GM21529 (cell line): ENCODE results near the gene ITIH5.
A peak's percentile ranks its signal among the peaks of the same experiment; 100 is the strongest.

ENCODE experiments used
- ATAC-seq: cut with Tn5 transposase; IDR thresholded peaks from one replicate; pipeline ENCODE4 v1.9.1; 2021; ENCODE audit not compliant: unreplicated experiment

ITIH5 gene

DNA sequence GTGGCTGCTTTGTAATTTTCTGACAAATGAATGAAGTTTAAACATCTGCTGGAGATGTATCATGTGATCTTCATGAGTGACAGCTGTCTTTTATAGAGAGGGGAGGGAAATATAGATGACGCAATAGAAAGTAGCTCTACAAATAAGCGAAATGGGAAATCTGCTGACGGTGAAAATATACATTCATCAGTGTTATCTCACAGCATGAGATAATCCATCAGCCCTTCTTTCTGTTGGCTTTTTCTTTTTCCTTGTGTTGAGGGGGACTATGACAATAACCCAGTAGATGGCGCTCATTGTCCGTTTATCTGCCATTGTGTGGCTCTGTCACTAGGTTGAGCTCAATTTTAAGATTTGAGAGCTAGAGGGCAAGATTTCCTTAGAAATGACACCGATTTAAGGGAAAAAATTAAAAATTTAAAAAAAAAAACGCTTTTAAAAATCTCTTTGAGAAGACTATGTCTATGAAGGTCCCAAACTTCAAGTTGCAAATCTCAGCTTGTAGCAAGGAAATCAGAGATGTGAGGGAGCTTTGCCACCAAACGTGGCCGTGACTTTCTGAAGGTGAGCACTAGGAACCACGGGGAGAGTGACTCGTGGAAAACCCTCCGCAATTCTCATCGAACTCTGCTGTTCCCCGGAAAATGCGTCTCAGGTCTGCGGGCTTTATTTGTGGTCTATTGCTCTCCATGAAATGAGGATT is 141.3 kb downstream of the ITIH5 start:
- peak; percentile 77 for ATAC-seq

DNA sequence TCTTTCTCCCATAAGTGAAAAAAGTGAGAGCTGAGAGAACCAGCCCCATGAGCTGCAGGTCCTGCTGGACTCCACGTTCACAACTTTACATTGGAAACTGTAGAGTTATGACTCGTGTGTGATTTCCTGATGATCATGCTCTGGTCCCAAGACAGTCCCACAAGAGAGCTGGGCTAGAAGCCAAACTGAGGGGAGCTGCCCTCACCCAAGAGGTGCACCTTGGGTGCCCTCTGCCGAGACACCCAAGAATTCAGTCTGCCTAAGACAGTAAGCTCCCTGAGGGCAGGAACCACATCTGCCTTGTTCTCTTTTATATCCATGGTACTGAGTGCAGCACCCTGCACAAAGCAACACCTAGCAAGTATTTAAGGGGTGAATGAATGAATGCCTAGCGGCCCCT is 143.1 kb downstream of the ITIH5 start:
- ATAC-seq, result no peak

DNA sequence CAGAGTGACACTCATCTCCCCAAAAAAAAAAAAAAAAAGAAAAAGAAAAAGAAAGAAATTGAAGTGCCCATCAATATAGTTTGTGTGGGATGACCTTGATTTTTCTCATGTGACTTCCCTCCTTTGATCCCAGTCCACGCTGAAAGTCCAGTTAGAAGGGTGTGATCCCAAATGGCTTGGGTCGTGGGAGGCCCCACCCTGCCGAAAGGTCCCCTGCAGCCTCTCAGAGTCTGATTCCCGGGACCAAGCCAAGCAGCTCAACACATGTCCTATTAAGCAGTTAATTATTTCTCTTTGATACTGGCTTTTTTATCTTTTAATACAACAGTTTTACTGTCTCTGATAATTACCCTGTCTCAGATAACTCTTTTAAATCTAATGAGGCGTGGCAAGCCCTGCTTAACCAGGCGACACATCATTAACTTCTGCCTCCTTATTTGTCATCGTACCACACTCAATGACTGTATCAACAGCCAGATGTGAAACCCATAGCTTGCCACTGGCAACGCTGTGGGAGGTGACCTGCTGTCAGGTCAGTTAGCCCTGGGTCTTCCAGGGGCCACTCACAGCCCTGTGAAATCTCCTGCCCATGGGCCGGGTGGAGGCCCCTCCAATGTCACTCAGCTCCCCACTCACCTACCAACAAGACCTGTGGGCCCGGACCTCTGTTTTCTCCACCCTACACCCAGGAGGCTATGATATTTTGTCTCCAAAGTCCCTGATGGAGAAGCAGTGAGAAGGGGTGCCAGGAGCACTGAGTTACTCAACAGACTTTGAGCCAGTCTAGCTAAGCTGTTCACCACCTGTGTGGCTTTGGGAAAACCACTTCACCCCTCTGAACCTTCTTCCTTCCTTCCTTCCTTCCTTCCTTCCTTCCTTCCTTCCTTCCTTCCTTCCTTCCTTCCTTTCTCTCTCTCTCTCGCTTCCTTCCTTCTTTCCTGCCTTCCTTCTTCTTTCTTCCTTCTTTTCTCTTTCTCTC is 146.0 kb downstream of the ITIH5 start:
- peak; percentile 65 for ATAC-seq

DNA sequence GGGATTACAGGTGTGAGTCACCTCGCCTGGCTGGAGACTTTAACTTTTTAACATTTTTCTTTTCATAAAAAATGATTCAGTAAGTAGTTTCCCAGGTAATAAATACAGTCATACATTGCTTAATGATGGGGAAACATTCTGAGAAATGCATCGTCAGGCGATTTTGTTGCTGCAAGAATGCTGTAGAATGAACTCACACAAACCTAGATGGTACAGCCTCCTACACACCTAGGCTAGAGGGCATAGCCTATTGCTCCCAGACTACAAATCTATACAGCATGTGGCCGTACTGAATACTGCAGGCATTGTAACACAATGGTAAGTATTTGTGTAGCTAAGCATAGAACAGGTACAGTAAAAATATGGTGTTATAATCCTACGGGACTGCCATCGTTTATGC is 147.4 kb downstream of the ITIH5 start:
- no peak for ATAC-seq

DNA sequence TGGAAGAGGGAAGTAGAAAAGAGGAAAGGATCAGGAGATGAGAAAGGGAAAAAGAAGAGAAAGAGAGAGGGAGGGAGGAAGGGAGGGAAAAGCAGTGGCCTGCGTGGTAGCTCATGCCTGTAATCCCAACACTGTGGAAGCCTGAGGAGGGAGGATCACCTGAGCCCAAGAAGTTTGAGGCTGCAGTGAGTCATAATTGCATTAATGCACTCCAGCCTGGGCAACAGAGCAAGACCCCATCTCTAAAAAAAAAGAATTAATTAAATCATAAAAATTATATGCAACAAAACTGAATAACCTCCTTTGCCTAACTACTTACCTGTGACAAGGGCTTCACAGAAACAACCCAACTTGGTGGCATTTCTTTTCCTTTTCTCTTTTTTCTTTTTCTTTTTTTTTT is 148.1 kb downstream of the ITIH5 start:
- ATAC-seq, result no peak

DNA sequence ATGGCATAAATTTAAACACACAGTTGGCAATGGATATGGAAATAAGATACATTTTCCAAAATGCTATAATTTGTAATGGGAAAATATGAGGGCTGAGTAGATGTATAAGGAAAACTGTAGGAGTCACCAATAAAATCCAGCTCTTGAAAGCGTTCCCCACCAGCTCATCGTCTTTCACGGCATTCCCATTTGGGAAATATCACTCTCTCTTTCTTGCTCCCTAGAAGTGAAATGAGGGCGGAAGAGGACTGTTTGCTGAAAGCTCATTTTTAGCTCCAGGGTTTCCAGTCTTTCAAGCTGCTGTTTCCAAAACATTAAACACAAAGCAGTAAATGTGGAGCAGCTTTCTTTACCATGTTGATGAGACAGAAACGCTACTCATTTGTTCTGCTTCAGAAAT is 151.3 kb downstream of the ITIH5 start:
- ATAC-seq, result no peak

DNA sequence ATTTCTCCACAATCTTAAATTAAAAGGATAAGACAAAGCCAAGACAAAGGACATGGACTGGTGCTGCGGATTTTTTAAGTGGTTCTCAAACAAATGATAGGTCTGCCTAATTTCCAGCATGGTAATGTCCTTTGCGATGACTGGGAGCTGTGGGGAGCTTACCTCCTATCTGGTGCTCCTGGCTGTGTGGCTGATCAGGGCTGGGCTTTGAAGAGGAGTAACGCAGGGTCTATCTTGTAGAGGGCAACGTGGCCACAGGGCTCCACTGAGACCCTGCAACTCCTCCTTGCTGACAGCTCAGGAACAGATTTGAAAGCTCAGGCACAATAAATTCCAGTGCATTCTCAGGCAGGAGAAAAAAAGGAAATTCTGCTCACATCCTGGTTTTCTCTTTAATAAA is 152.8 kb downstream of the ITIH5 start:
- ATAC-seq, result no peak

GRCh38 chr10:7513455-7513854 is 153.3 kb downstream of the ITIH5 start:
- no peak for ATAC-seq

DNA sequence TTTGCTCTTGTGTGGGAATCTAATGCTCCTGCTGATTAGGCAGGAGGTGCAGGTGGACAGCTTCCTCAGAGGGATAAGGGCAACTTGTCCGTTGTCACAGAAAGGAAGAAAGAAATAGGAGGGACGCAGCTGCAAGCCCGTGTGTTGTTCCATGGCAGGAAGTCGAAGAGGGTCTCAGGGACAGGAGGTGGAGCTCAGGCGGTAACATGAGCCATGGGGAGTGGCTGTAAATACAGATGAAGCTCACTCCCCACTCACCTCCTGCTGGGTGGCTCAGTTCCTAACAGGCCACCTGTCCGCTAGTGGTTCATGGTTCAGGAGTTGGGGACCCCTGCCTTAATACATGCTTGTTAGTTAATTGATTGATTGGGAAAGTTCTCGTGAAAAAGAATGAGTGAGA is 154.3 kb downstream of the ITIH5 start:
- ATAC-seq, result no peak

DNA sequence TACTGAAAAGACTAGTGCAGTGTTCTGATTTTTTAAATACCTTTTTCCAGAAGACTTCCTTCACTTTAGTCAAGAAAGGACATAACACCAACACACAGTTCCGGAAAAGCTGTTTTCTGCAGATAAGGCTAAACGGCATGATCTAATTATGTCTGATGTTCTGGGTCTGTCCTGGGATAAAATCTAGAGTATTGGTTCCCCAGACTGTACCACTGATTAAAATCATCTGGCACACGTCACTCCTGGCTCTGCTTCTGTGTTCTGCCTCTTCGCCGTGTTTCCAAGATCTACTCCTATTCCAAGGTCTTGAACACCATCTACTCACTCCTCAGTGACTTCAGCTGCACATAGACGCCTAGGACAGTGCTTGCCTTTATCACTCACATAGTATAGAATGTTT is 155.2 kb downstream of the ITIH5 start:
- no peak for ATAC-seq
